Subcutaneous adipose tissue (tissue), 4 donors: ENCODE measurements around the gene TRIM65. TPM values are rescaled to one million over a fixed set of nuclear protein-coding genes. Genes with fewer than 3 reads are reported as not detected.

Experiments used
- CTCF ChIP-seq: fragments of 450-650 bp; IDR thresholded peaks from one replicate; pipeline ENCODE4 v1.5.1; 2016; ENCODE audit warnings: low read depth, mild to moderate bottlenecking, control low read depth, antibody characterized with exemption, moderate library complexity
- total RNA-seq, 4 donors: library from RNA; depleted of rRNA; stranded (reverse); fragments of >200 nt; gene quantifications; one replicate each; pipeline ENCODE4 v1.1.0, GENCODE V29; 2016

Gene TRIM65
- total RNA-seq, 4 donors from 2014 or later = 14.3 to 33.9 (median 24.7) TPM

- TF ChIP-seq CTCF = no peak
These were observed 2.6 kb downstream of the TRIM65 start for GRCh38 chr17:75894049-75894733.

DNA sequence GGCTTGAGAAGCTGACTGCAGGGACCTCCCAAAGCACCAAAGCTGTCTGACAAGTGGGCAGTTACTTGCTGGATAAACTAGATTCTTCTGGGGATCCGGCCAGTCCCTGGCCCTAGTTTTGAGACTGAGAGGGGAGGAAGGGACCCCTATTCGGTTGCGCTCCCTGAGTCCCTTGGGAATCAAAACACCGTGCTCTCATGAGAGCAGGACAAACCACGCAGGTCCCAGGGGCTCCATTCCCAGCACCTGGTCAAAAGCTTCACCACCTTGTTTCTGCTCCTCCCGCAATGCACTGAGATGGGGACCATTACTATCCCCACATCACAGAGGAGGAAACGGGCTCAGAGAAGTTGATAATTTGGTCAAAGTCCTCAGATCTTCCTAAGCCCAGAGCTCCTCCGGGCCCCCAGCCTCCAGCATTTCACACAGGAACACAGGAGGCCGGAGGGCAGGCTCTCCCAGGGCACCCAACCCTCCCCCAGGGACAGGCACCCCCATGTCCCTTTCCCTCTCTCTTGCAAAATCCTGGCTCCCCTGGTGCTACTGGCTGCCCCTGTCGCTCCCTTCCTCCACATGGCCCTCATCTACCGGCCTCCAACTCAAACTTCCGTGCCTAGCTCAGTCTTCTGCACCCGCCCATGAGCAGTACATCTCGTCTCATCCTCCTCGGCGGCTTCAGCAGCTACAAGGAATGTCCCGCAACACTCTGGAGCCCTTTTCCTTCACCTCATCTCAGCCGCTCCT, 3.3 kb downstream of the TRIM65 start:
- no peak for TF ChIP-seq CTCF

DNA sequence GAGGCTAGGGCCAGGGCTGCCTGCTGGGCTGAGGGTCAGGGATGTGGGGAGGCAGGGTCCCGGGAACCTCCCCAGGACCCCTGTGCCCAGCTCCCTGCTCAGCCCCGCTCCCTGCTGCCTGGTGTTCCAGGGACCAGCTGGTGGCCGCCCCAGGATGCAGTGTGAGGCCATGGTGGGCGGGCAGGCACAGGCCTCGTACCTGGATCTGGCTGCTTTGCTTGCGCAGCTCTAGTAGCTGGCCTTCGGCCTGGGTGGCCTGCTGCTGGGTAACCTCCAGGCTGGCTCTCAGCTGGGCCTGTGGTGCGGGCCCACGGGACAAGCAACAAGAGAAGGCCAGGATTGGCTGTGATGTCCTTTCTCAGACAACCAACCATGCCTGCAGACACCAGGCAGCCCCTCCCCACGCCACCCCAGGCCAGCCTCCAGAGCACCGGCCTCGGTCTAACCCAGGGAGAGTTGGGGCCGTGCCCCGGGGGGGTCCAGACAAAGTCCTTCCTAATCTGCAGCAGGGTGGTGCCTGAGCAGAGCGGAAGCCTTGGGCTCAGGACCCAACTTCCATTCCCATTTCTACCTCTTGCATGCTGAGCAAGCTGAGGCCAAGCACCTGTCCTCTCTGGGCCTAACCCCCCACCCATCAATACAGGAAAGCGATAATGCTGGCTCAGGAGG, 4.1 kb downstream of the TRIM65 start:
- no peak for TF ChIP-seq CTCF

- no peak for TF ChIP-seq CTCF
These were observed 4.9 kb downstream of the TRIM65 start for GRCh38 chr17:75891605-75892555.

DNA sequence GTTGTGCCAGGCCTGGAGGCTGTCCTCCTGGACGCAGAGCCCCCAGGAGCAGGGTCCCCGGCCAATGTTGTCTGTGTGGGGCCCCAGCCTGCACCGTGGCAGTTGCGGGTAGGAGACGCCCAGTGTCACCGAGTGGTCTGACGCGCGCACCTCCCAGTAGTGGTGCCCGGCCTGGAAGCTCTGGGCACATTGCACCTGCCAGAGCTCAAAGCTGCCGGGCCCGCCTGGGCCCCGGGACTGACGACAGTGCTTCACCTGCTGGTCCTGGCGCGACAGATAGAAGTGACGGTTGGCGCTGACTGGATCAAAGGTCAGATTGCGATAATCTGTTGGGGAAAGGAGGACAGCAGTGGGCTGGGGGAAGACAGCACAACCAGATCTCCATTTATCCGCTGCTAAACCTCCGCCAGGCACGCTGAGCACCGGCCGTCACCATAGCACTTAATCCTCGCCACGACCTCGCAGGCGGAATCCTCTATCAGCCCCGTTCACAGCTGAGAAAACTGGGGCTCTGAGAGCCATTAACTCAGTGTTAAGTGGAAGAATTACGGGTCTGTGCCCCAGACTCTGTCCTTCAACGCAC, 5.6 kb downstream of the TRIM65 start:
- no peak for TF ChIP-seq CTCF

- TF ChIP-seq CTCF = no peak
These were observed 7.3 kb downstream of the TRIM65 start for GRCh38 chr17:75889454-75889853.
